HL-60 (cell line): ENCODE measurements around the gene CNTN1.

Source experiments
- DNase-seq, 2 experiments: peaks; one replicate each; pipeline ENCODE4 v3.0.0-alpha.2; 2010 to 2020; ENCODE audit warnings: low read depth in 1 of 2, low spot score in 1 of 2
- H3K27ac ChIP-seq: fragments of 250-450 bp; sonication (Bioruptor Pico); replicated peaks from 2 replicates; pipeline ENCODE4 v1.5.1; 2020; ENCODE audit warnings: mild to moderate bottlenecking, moderate library complexity
- H3K27me3 ChIP-seq: fragments of 250-450 bp; sonication (Bioruptor Pico); 2 replicates; pipeline ENCODE4 v1.5.1; 2021; ENCODE audit warnings: mild to moderate bottlenecking, moderate library complexity; ENCODE audit not compliant: insufficient read depth, poor library complexity, severe bottlenecking
- H3K4me3 ChIP-seq: replicated peaks from 2 replicates; pipeline ENCODE4 v1.5.1; 2011; ENCODE audit warnings: mild to moderate bottlenecking, control low read depth, low read length; ENCODE audit not compliant: insufficient read depth
- GABPA ChIP-seq: IDR thresholded peaks from 2 replicates; pipeline ENCODE4 v1.6.1; 2012; ENCODE audit warnings: low read depth
- POLR2AphosphoS5 ChIP-seq: IDR thresholded peaks from 2 replicates; pipeline ENCODE4 v1.6.1; 2012; ENCODE audit warnings: low read depth
- SPI1 ChIP-seq: IDR thresholded peaks from 2 replicates; pipeline ENCODE4 v1.6.1; 2012; ENCODE audit warnings: low read depth, mild to moderate bottlenecking, borderline replicate concordance
- TF ChIP-seq, protein P1 (sequence below): IDR thresholded peaks from 2 replicates; pipeline ENCODE4 v1.6.1; 2012; ENCODE audit warnings: low read depth; ENCODE audit not compliant: insufficient replicate concordance
- TF ChIP-seq, protein P2 (sequence below): IDR thresholded peaks from one replicate; pipeline ENCODE4 v1.5.1; 2011; ENCODE audit warnings: low read length, control low read depth, inconsistent platforms; ENCODE audit not compliant: insufficient read depth

Gene CNTN1

DNA sequence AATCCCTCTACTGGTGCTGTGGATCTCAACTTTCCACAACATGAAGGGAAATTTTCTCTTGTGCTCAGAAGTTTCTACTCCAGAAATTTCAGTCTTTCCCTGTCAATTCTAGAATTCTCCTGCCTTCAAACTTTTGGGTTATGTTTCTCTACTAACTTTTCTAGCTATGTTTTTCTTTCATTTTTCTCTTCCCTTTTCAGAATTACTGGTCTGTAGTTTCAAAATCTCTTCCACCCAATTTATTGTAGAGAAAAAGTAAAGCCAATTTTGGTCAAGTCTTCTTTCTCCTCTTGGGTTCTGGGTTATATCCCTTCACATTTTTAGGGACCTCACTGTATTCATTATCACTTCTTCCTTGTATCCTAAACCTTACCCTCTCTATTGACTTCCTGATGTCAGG is 18.9 kb downstream of the CNTN1 start:
- Histone ChIP-seq H3K27ac (no peak overlapping the region), H3K4me3 (no peak overlapping the region), H3K27me3 (no peaks in the 10 kb centered on the region)
- DNase-seq: no peak
- TF ChIP-seq SPI1 (no peak), GABPA (no peak), POLR2AphosphoS5 (no peak)
- TF ChIP-seq, protein P1, sequence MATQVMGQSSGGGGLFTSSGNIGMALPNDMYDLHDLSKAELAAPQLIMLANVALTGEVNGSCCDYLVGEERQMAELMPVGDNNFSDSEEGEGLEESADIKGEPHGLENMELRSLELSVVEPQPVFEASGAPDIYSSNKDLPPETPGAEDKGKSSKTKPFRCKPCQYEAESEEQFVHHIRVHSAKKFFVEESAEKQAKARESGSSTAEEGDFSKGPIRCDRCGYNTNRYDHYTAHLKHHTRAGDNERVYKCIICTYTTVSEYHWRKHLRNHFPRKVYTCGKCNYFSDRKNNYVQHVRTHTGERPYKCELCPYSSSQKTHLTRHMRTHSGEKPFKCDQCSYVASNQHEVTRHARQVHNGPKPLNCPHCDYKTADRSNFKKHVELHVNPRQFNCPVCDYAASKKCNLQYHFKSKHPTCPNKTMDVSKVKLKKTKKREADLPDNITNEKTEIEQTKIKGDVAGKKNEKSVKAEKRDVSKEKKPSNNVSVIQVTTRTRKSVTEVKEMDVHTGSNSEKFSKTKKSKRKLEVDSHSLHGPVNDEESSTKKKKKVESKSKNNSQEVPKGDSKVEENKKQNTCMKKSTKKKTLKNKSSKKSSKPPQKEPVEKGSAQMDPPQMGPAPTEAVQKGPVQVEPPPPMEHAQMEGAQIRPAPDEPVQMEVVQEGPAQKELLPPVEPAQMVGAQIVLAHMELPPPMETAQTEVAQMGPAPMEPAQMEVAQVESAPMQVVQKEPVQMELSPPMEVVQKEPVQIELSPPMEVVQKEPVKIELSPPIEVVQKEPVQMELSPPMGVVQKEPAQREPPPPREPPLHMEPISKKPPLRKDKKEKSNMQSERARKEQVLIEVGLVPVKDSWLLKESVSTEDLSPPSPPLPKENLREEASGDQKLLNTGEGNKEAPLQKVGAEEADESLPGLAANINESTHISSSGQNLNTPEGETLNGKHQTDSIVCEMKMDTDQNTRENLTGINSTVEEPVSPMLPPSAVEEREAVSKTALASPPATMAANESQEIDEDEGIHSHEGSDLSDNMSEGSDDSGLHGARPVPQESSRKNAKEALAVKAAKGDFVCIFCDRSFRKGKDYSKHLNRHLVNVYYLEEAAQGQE: no peak
- TF ChIP-seq, protein P2, sequence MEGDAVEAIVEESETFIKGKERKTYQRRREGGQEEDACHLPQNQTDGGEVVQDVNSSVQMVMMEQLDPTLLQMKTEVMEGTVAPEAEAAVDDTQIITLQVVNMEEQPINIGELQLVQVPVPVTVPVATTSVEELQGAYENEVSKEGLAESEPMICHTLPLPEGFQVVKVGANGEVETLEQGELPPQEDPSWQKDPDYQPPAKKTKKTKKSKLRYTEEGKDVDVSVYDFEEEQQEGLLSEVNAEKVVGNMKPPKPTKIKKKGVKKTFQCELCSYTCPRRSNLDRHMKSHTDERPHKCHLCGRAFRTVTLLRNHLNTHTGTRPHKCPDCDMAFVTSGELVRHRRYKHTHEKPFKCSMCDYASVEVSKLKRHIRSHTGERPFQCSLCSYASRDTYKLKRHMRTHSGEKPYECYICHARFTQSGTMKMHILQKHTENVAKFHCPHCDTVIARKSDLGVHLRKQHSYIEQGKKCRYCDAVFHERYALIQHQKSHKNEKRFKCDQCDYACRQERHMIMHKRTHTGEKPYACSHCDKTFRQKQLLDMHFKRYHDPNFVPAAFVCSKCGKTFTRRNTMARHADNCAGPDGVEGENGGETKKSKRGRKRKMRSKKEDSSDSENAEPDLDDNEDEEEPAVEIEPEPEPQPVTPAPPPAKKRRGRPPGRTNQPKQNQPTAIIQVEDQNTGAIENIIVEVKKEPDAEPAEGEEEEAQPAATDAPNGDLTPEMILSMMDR: no peak

DNA sequence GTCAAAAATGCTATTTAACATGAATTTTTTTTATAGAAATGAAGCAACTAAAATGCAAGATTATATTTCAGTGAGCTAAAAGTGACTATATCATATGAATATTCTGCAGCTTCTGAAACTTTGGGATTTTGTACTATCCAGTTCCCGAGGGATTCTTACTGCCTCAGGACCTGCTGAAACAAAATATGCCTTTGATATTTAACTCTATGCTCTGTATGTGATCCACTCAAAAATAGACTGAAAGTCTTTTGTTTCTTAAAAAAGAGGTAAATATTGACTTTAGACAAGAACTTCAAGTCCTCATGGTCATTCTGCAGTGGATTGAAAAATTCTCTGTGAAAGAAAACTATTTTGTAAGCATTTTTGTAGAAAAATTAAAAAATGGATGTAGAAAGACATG is 22.4 kb downstream of the CNTN1 start:
- DNase-seq: no peak
- H3K4me3 ChIP-seq: no peak overlapping the region
- no peaks in the 10 kb centered on the region for H3K27me3 ChIP-seq
- H3K27ac ChIP-seq: no peak overlapping the region
- TF ChIP-seq, protein P1: no peak

- Histone ChIP-seq H3K4me3 (no peak overlapping the region), H3K27me3 (no peaks in the 10 kb centered on the region), H3K27ac (no peak overlapping the region)
- no peak for DNase-seq
- TF ChIP-seq, protein P2: no peak
- TF ChIP-seq POLR2AphosphoS5 (no peak), SPI1 (no peak), GABPA (no peak)
- TF ChIP-seq, protein P1: no peak
Observed at GRCh38 chr12:40716037-40716436, 23.8 kb downstream of the CNTN1 start.

GRCh38 chr12:40717576-40717975 is 25.3 kb downstream of the CNTN1 start:
- no peak overlapping the region for H3K27ac ChIP-seq
- DNase-seq: no peak
- no peak overlapping the region for H3K4me3 ChIP-seq
- no peaks in the 10 kb centered on the region for H3K27me3 ChIP-seq
- no peak for TF ChIP-seq SPI1
- TF ChIP-seq, protein P2: no peak
- no peak for TF ChIP-seq GABPA
- no peak for TF ChIP-seq POLR2AphosphoS5
